NCI-H187 (cell line): ENCODE data around the gene RAB5A.
"Not testable (repeated sequence)": the region's sequence is repeated elsewhere in the genome, so short reads cannot be mapped to it uniquely, and the experiment has no call there.

Source experiments
- DNase-seq, 2 experiments: peaks; one replicate each; lab custom pipeline; 2025; lab: John Stamatoyannopoulos, UW

Gene RAB5A

GRCh38 chr3:20028905-20029331, 82.0 kb downstream of the RAB5A start:
- DNase-seq, result no peak

GRCh38 chr3:20031939-20032338, 85.0 kb downstream of the RAB5A start:
- not testable (repeated sequence) for DNase-seq
